ENCODE measurements around the gene C20orf96. TPM values are rescaled to one million over a fixed set of nuclear protein-coding genes. Genes with fewer than 3 reads are reported as not detected.

Gene C20orf96
- total and polyA plus RNA-seq, 4 donors: 6.8 to 29.3 (median 17.9) TPM

DNA sequence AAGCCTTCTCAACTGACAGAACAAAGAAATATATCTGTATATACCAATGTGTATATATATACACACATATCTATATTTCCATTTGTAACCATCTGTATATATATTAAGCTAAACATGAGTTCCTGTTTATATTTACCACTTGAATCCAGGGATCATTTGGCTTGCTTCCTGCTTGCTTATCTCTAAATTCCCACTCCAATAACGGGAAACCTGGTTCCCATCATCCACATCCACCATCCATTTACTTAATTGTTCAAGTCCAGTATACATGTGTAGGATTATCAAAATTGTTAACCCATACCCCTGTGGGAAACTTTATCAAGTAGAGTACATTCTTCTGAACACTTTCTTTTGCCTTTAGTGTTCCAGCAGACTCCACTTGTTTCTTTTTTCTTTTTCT is 22.3 kb upstream of the C20orf96 start:
- Histone ChIP-seq H3K4me1 (ENCODE audit: control insufficient read depth, insufficient read depth, low read length) (peaks cover 25% of the 10 kb centered on the region), H3K36me3 (ENCODE audit: control insufficient read depth, insufficient read depth, low read length) (no peaks in the 10 kb centered on the region), H3K4me3 (ENCODE audit: low read depth, low read length) (no peak overlapping the region), H3K27ac (ENCODE audit: low read depth, low read length) (no peak overlapping the region), H3K27me3 (ENCODE audit: control insufficient read depth, insufficient read depth, low read length) (no peaks in the 10 kb centered on the region), H3K9me3 (ENCODE audit: control insufficient read depth, insufficient read depth, low read length) (no peaks in the 10 kb centered on the region)
- no CpG with 5 or more reads among the region's 1 CpG for WGBS (ENCODE audit: insufficient coverage)
- no peak for DNase-seq (ENCODE audit: low read depth in 4 of 6, low spot score in 6 of 6)

DNA sequence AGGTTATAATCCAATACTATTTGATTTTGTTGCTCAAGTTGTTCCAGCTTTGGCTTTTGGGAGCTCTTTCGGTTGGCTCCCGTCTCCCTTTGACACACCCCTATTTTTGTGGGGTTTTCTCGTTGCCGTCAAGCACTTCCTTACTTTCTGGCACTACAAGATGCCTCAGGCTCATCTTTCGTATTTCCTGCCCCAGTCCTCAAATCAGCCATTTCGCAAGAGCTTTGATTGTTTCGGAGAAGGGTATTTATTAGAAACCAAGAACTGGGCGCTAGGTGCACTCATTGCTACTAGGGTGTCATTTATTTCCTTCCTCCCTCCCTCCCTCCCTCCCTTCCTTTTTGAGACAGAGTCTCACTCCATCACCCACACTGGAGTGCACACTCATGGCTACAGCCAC is 21.5 kb upstream of the C20orf96 start:
- WGBS (ENCODE audit: insufficient coverage): 94% methylated on average over 4 of the region's 8 CpGs
- H3K36me3 ChIP-seq (ENCODE audit: control insufficient read depth, insufficient read depth, low read length): no peaks in the 10 kb centered on the region
- no peak overlapping the region for H3K4me3 ChIP-seq (ENCODE audit: low read depth, low read length)
- H3K4me1 ChIP-seq (ENCODE audit: control insufficient read depth, insufficient read depth, low read length): peaks cover 28% of the 10 kb centered on the region
- no peak for DNase-seq (ENCODE audit: low read depth in 4 of 6, low spot score in 6 of 6)
- H3K9me3 ChIP-seq (ENCODE audit: control insufficient read depth, insufficient read depth, low read length): no peaks in the 10 kb centered on the region
- no peak overlapping the region for H3K27ac ChIP-seq (ENCODE audit: low read depth, low read length)
- H3K27me3 ChIP-seq (ENCODE audit: control insufficient read depth, insufficient read depth, low read length): no peaks in the 10 kb centered on the region

DNA sequence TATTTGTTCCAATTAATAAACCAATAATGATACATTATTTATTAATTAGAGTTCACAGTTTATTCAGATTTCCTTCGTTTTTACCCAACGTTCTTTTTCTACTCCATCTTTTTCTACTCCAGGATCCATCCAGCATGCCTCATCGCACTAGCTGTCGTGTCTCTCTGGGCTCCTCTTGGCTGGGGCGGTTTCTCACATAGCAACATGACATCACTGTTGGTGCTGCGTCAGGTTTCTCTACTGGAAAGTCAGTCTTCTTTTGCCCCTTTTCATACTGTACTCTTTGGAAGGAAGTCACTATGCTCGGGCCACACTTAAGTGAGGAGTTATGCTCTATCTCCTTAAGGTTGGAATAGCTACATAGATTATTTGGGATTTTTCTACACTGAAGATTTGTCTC is 21.1 kb upstream of the C20orf96 start:
- no peak for DNase-seq (ENCODE audit: low read depth in 4 of 6, low spot score in 6 of 6)
- WGBS (ENCODE audit: insufficient coverage): 81% methylated on average over 6 of the region's 7 CpGs
- H3K27ac ChIP-seq (ENCODE audit: low read depth, low read length): peak overlapping the region; percentile 98

DNA sequence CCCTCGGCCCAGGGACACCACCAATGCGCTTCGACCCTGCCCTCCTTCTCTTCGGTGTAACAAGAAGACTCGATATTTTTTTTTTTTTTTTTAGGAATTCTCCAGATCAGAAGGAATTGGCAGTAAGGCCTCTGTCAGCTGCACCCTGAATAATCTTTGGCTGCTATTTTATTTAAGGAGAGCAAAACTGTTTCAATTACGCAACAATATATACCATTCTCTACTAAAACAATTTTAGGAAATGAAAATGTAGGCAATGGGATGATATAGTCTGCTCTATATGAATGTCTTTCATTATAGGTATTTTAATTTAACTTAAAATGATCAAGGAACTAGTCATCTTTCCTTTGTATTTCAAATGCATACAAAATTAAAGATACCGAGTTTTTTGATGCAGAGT is 20.1 kb upstream of the C20orf96 start:
- no peaks in the 10 kb centered on the region for H3K27me3 ChIP-seq (ENCODE audit: control insufficient read depth, insufficient read depth, low read length)
- no peak for DNase-seq (ENCODE audit: low read depth in 4 of 6, low spot score in 6 of 6)
- no peaks in the 10 kb centered on the region for H3K9me3 ChIP-seq (ENCODE audit: control insufficient read depth, insufficient read depth, low read length)
- no CpG with 5 or more reads among the region's 7 CpGs for WGBS (ENCODE audit: insufficient coverage)
- H3K36me3 ChIP-seq (ENCODE audit: control insufficient read depth, insufficient read depth, low read length): no peaks in the 10 kb centered on the region
- H3K4me3 ChIP-seq (ENCODE audit: low read depth, low read length): peak overlapping the region; percentile 55
- H3K27ac ChIP-seq (ENCODE audit: low read depth, low read length): peak overlapping the region; percentile 98
- H3K4me1 ChIP-seq (ENCODE audit: control insufficient read depth, insufficient read depth, low read length): peaks cover 28% of the 10 kb centered on the region

More for the DNA sequence above, 21.1 kb upstream of the C20orf96 start:
- peaks cover 28% of the 10 kb centered on the region for H3K4me1 ChIP-seq (ENCODE audit: control insufficient read depth, insufficient read depth, low read length)
- no peak overlapping the region for H3K4me3 ChIP-seq (ENCODE audit: low read depth, low read length)
- H3K27me3 ChIP-seq (ENCODE audit: control insufficient read depth, insufficient read depth, low read length): no peaks in the 10 kb centered on the region
- no peaks in the 10 kb centered on the region for H3K36me3 ChIP-seq (ENCODE audit: control insufficient read depth, insufficient read depth, low read length)
- H3K9me3 ChIP-seq (ENCODE audit: control insufficient read depth, insufficient read depth, low read length): no peaks in the 10 kb centered on the region

DNA sequence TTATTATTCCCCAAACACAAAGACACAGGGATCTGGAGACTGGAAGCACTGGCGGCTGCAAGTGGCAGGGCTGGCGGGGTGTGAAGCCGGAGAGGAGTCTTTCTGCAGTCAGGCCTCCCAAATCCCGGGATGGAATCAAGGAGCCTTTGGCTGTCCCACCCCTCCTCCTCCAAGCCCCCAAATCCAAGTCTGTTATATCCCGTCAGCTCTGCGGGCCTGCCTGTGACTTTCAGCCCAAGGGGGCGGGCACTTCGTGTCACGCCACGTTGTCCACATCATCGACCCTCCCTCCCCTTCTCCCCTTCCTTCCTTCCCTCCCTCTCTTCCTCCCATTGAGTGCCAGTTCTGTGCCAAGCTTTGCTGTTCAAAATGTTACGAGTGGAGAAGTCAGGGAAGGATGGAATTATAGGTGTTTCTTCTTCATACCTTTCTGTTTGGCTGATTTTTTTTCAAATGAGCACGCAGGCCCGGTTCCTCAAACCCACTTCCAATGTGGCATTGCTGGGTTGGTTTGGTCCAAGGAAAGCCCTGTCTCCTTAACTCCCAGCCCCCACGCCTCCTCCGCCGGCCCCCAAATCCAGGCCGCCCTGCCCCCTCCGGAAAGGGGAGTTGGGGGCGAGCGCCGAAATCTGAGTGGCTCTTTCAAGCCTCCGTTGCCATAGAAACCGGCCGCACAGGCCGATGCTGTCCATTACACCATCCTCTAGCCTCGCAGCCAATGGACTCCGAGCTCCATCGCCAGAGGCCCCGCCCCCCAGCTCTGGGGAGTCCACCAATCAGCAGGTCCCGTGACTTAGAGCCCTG is 19.5 kb upstream of the C20orf96 start:
- Histone ChIP-seq H3K27ac (ENCODE audit: low read depth, low read length) (peak overlapping the region; percentile 98), H3K4me3 (ENCODE audit: low read depth, low read length) (peak overlapping the region; percentile 55), H3K9me3 (ENCODE audit: control insufficient read depth, insufficient read depth, low read length) (no peaks in the 10 kb centered on the region), H3K27me3 (ENCODE audit: control insufficient read depth, insufficient read depth, low read length) (no peaks in the 10 kb centered on the region), H3K4me1 (ENCODE audit: control insufficient read depth, insufficient read depth, low read length) (peaks cover 28% of the 10 kb centered on the region), H3K36me3 (ENCODE audit: control insufficient read depth, insufficient read depth, low read length) (peaks cover 3% of the 10 kb centered on the region)
- WGBS (ENCODE audit: insufficient coverage): under 1% methylated on average over 27 of the region's 31 CpGs
- peak; percentile 94 to 100 (median 100) for DNase-seq (ENCODE audit: low read depth in 4 of 6, low spot score in 6 of 6)

DNA sequence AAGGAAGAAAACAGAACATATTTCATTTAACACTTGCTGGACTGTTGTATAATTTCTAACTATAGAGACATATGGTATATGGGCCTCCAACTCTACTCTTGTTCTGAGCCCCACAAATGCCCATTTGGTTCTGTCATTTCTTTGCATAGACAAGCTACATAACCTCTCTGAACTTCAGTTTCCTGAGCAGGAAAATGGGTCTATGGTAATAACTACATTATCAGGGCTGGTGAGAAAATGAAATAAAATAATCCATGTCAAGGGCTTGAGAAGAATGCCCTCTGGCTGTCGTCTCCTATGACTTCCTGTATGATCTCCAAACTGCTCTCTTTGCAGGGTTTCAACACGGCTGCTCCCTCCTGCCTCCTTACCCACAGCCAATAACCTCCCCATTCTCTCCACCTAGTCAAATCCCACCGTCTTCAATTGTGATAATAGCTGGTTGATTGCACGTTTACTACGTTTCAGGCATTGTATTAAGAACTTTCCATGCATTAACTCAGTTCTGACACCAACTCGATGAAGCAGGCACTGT is 18.8 kb upstream of the C20orf96 start:
- WGBS (ENCODE audit: insufficient coverage): 0% methylated on average over 2 of the region's 6 CpGs
- no peaks in the 10 kb centered on the region for H3K27me3 ChIP-seq (ENCODE audit: control insufficient read depth, insufficient read depth, low read length)
- H3K36me3 ChIP-seq (ENCODE audit: control insufficient read depth, insufficient read depth, low read length): peaks cover 3% of the 10 kb centered on the region
- H3K9me3 ChIP-seq (ENCODE audit: control insufficient read depth, insufficient read depth, low read length): no peaks in the 10 kb centered on the region
- H3K27ac ChIP-seq (ENCODE audit: low read depth, low read length): peak overlapping the region; percentile 98
- peak overlapping the region; percentile 55 for H3K4me3 ChIP-seq (ENCODE audit: low read depth, low read length)
- no peak for DNase-seq (ENCODE audit: low read depth in 4 of 6, low spot score in 6 of 6)
- peaks cover 28% of the 10 kb centered on the region for H3K4me1 ChIP-seq (ENCODE audit: control insufficient read depth, insufficient read depth, low read length)

DNA sequence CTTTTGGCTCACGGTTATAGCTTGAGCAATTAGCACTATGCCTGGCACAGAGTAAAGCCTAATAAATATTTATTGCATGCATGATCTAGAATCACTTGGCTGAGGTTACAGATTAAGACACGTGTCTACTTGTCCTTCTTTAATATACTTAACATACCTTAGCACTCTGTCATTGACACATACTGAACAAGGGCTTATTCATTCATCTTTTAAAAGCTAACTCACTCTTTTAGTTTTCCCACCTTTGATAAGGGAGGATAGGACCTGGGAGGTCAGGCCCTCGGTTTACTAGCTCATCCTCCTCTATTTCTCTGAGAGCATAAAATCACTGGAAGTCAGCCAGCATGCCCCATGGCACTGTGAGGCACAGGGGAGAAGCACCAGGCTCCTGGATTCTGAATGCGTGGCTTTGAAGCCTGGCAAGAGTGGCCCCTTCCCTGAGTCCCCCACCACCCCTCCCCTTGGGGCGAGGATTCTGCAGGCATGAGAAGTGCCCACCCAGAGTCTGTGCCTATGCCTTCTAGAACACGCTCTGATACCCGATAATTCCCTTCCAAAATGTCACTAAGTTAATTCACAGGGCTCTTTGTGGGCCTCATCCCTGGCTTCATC is 18.0 kb upstream of the C20orf96 start:
- WGBS (ENCODE audit: insufficient coverage): 52% methylated on average over 3 of the region's 7 CpGs
- Histone ChIP-seq H3K4me1 (ENCODE audit: control insufficient read depth, insufficient read depth, low read length) (peaks cover 28% of the 10 kb centered on the region), H3K4me3 (ENCODE audit: low read depth, low read length) (no peak overlapping the region)

DNA sequence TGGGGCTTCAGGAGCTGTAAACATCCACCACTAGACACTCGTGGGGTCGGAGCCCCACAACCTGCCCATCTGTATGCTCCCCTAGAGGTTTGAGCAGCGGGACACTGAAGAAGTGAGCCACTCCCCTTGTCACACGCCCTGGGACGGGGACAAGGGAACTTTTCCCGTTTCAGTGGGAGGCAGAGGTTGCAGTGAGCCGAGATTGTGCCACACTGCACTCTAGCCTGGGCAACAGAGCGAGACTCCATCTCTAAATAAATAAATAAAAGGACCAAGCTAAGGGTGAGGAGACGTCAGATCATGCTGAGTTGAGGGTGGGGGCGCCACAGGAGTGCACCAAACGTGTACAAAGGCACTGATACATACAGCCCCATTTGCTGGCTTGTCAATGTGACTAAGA is 15.2 kb upstream of the C20orf96 start:
- Histone ChIP-seq H3K36me3 (ENCODE audit: control insufficient read depth, insufficient read depth, low read length) (peaks cover 3% of the 10 kb centered on the region), H3K27me3 (ENCODE audit: control insufficient read depth, insufficient read depth, low read length) (no peaks in the 10 kb centered on the region), H3K4me3 (ENCODE audit: low read depth, low read length) (no peak overlapping the region), H3K27ac (ENCODE audit: low read depth, low read length) (no peak overlapping the region), H3K4me1 (ENCODE audit: control insufficient read depth, insufficient read depth, low read length) (peaks cover 39% of the 10 kb centered on the region), H3K9me3 (ENCODE audit: control insufficient read depth, insufficient read depth, low read length) (no peaks in the 10 kb centered on the region)
- DNase-seq (ENCODE audit: low read depth in 4 of 6, low spot score in 6 of 6): no peak
- WGBS (ENCODE audit: insufficient coverage): 58% methylated on average over 4 of the region's 11 CpGs

More for the DNA sequence above, 18.0 kb upstream of the C20orf96 start:
- Histone ChIP-seq H3K9me3 (ENCODE audit: control insufficient read depth, insufficient read depth, low read length) (no peaks in the 10 kb centered on the region), H3K36me3 (ENCODE audit: control insufficient read depth, insufficient read depth, low read length) (peaks cover 3% of the 10 kb centered on the region), H3K27ac (ENCODE audit: low read depth, low read length) (peak overlapping the region; percentile 98), H3K27me3 (ENCODE audit: control insufficient read depth, insufficient read depth, low read length) (no peaks in the 10 kb centered on the region)
- DNase-seq (ENCODE audit: low read depth in 4 of 6, low spot score in 6 of 6): no peak

DNA sequence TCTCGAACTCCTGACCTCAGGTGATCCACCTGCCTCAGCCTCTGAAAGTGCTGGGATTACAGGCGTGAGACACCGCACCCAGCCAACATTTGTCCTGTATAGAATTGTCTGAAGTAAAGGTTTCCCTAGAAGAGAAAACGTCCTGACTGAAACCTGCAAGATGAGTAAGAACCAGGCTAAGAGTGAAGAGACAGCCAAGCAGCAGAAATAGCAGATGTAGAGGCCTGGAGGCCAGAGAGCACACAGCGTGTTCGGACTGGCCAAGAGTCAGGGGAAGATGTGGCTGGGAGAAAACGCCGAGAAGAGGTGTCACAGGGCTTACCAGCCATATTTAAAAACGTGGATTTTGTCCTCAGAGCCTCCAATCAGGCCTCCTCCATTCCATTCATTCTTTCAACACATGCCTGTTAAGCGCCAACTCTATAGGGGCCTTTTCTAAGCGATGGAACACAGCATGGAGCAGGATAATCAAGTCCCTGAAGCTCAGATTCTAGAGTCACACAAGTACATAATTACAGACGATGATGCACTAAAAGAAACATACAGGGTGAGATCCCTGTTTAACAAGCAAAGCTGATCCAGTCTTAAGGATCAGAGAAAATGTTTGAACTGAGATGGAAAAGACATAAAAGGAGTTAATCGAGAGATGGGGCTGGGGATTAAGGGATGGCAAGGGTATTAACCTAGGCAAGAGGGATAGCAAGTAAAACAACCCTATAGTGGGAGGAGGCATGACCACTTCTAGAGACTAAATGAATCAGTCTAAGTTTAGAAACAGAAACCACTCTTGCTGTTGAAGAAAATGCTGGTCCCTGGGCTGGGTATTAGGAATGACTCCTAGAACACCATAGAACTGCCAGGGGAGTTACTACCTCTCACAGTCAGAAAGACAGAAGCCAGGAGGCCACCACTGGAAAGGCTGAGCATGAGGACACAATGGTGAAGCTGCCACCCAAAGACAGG is 11.6 kb upstream of the C20orf96 start:
- H3K27me3 ChIP-seq (ENCODE audit: control insufficient read depth, insufficient read depth, low read length): no peaks in the 10 kb centered on the region
- 76% methylated on average over 10 of the region's 13 CpGs for WGBS (ENCODE audit: insufficient coverage)
- no peak overlapping the region for H3K4me3 ChIP-seq (ENCODE audit: low read depth, low read length)
- peaks cover 6% of the 10 kb centered on the region for H3K36me3 ChIP-seq (ENCODE audit: control insufficient read depth, insufficient read depth, low read length)
- H3K4me1 ChIP-seq (ENCODE audit: control insufficient read depth, insufficient read depth, low read length): peaks cover 24% of the 10 kb centered on the region
- DNase-seq (ENCODE audit: low read depth in 4 of 6, low spot score in 6 of 6): peak in 1 of 6 donors; percentile 41
- H3K27ac ChIP-seq (ENCODE audit: low read depth, low read length): peak overlapping the region; percentile 82
- no peaks in the 10 kb centered on the region for H3K9me3 ChIP-seq (ENCODE audit: control insufficient read depth, insufficient read depth, low read length)
